Brain microvascular endothelial cell (primary cell): ENCODE results near the gene RAVER2.
"Not testable (repeated sequence)": the region's sequence is repeated elsewhere in the genome, so short reads cannot be mapped to it uniquely, and the experiment has no call there.

Experiments used
- DNase-seq: peaks from one replicate; pipeline ENCODE4 v3.0.0-alpha.2; 2020
- H3K27ac ChIP-seq: fragments of 250-450 bp; sonication (Bioruptor Pico); 2 replicates; pipeline ENCODE4 v1.5.1; 2020; ENCODE audit warnings: mild to moderate bottlenecking, moderate library complexity
- H3K27me3 ChIP-seq: fragments of 250-450 bp; sonication (Bioruptor Pico); replicated peaks from 2 replicates; pipeline ENCODE4 v1.5.1; 2020; ENCODE audit warnings: mild to moderate bottlenecking
- H3K36me3 ChIP-seq: fragments of 250-450 bp; sonication (Bioruptor Pico); replicated peaks from 2 replicates; pipeline ENCODE4 v1.5.1; 2020; ENCODE audit warnings: mild to moderate bottlenecking
- H3K4me3 ChIP-seq: 2 replicates; pipeline ENCODE4 v1.5.1; 2011; ENCODE audit warnings: low read depth, mild to moderate bottlenecking, control low read depth, low read length, moderate library complexity
- in situ Hi-C: cut with HindIII; loops from 2 replicates; pipeline ENCODE4 v1.10.0; 2017; ENCODE audit warnings: low sequenced_read_pairs, low pct_ligation_motif_present
- TF ChIP-seq, protein P1 (sequence below): IDR thresholded peaks from 2 replicates; pipeline ENCODE4 v1.5.1; 2011; ENCODE audit warnings: low read depth, mild to moderate bottlenecking, moderate library complexity, low read length, control low read depth, inconsistent platforms; ENCODE audit errors: missing control alignments

Gene RAVER2

GRCh38 chr1:64759968-64760367 is 15.1 kb downstream of the RAVER2 start:
- TF ChIP-seq, protein P1, sequence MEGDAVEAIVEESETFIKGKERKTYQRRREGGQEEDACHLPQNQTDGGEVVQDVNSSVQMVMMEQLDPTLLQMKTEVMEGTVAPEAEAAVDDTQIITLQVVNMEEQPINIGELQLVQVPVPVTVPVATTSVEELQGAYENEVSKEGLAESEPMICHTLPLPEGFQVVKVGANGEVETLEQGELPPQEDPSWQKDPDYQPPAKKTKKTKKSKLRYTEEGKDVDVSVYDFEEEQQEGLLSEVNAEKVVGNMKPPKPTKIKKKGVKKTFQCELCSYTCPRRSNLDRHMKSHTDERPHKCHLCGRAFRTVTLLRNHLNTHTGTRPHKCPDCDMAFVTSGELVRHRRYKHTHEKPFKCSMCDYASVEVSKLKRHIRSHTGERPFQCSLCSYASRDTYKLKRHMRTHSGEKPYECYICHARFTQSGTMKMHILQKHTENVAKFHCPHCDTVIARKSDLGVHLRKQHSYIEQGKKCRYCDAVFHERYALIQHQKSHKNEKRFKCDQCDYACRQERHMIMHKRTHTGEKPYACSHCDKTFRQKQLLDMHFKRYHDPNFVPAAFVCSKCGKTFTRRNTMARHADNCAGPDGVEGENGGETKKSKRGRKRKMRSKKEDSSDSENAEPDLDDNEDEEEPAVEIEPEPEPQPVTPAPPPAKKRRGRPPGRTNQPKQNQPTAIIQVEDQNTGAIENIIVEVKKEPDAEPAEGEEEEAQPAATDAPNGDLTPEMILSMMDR: no peak
- Histone ChIP-seq H3K36me3 (no peaks in the 10 kb centered on the region), H3K27me3 (no peaks in the 10 kb centered on the region), H3K27ac (no peak overlapping the region), H3K4me3 (no peak overlapping the region)
- in situ Hi-C loops: no loop called here
- DNase-seq: no peak

- H3K4me3 ChIP-seq: no peak overlapping the region
- DNase-seq: no peak
- TF ChIP-seq, protein P1: no peak
- H3K27me3 ChIP-seq: no peaks in the 10 kb centered on the region
- no peaks in the 10 kb centered on the region for H3K36me3 ChIP-seq
- no peak overlapping the region for H3K27ac ChIP-seq
- in situ Hi-C loops: no loop called here
Measured at GRCh38 chr1:64765012-64765411, 20.1 kb downstream of the RAVER2 start.

DNA sequence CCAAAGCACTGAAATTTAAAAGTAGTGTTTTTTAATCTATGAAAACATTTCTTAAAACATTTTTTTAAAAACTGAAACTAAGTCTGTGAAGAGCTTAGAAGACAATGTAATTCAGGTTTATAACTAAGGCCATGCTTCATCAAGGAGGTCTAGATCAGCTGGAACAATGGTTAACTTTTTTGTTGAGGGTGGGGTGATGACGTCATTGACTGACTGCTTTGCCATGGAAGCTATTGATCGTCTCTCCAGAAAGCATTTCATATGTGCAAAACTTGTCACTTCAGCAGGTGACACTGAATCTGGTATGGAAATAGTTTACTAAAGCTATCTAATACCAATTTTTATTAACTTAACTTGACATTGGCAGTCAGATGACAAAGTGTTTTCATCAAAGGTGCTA is 21.0 kb downstream of the RAVER2 start:
- in situ Hi-C loops: no loop called here
- Histone ChIP-seq H3K27ac (no peak overlapping the region), H3K4me3 (no peak overlapping the region), H3K27me3 (no peaks in the 10 kb centered on the region), H3K36me3 (no peaks in the 10 kb centered on the region)
- DNase-seq: no peak
- TF ChIP-seq, protein P1: no peak

DNA sequence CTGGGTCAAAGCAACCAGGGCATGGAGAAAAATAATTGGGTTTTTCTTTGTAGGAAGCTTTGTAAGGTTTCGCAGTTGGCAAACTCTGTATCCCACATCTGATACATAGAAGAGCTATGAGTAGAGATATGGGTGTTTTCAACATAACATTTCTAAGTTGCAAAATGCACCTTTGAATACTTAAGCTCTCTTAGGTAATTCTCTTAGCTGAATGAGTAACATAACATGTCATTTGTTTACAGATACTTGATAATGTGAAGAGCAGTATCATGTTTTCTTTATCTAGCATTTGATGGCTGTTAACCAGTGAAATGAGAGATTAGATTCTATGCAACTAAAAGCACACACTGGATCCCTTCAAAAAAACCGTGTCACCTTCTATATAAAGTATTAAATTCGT is 21.6 kb downstream of the RAVER2 start:
- TF ChIP-seq, protein P1: no peak
- in situ Hi-C loops: no loop called here
- H3K4me3 ChIP-seq: no peak overlapping the region
- H3K27me3 ChIP-seq: no peaks in the 10 kb centered on the region
- H3K36me3 ChIP-seq: no peaks in the 10 kb centered on the region
- no peak for DNase-seq
- H3K27ac ChIP-seq: no peak overlapping the region

DNA sequence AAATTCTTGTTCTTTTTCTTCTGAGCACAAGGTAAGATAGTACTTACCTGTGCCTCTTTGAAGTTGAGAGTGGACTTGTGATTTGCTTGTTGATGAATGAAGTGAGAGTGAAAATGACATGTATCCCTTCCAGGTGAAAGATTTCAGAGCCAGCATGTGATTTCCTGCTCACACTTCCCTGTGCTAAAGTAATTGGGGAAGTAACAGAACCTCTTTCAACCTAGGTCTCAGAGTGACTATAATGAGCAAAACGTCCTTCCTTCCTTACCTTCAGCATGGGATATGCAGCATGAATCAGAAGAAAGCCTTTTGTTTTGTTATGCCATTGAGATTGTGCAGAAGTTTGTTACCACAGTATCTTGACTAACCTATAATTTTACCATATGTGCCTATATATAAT is 24.6 kb downstream of the RAVER2 start:
- Histone ChIP-seq H3K27ac (no peak overlapping the region), H3K36me3 (no peaks in the 10 kb centered on the region), H3K4me3 (no peak overlapping the region), H3K27me3 (no peaks in the 10 kb centered on the region)
- TF ChIP-seq, protein P1: no peak
- DNase-seq: no peak
- in situ Hi-C loops: no loop called here

DNA sequence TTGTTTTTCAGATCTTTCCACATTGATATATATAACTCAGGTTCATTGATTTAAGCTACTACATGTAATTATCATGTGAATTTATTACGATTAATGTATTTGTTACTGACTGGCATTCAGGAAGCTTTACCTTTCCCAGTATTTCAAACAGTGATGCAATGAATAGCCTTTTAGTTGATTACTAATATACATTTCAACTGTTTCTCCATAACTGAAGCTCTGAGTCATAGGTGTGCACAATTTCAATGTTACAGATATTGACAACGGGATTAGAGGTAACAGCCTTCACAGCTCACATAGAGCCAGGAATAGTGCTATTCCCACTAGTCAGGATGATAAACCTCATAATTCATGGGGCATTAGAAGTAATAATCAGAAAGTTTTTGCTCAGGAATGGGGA is 25.1 kb downstream of the RAVER2 start:
- Histone ChIP-seq H3K36me3 (no peaks in the 10 kb centered on the region), H3K4me3 (no peak overlapping the region), H3K27me3 (no peaks in the 10 kb centered on the region), H3K27ac (no peak overlapping the region)
- DNase-seq: no peak
- in situ Hi-C loops: no loop called here
- TF ChIP-seq, protein P1: no peak

DNA sequence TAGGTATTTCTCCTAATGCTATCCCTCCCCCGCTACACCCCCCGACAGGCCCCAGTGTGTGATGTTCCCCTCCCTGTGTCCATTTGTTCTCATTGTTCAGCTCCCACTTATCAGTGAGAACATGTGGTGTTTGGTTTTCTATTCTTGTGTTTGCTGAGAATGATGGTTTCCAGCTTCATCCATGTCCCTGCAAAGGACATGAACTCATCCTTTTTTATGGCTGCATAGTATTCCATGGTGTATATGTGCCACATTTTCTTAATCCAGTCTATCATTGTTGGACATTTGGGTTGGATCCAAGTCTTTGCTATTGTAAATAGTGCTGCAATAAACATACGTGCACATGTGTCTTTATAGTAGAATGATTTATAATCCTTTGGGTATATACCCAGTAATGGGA is 28.4 kb downstream of the RAVER2 start:
- H3K4me3 ChIP-seq, DNase-seq, H3K27ac ChIP-seq, in situ Hi-C loops, H3K27me3 ChIP-seq, H3K36me3 ChIP-seq: not testable (repeated sequence)
